VCaP (cell line): ENCODE results near the gene DIS3L2.
"Not testable (repeated sequence)": the region's sequence is repeated elsewhere in the genome, so short reads cannot be mapped to it uniquely, and the experiment has no call there.

Experiments used
- H3K27ac ChIP-seq: fragments of 450-650 bp; 2 replicates; pipeline ENCODE4 v1.5.1; 2017
- TF ChIP-seq, protein P1 (sequence below): fragments of 450-650 bp; conservative IDR thresholded peaks from 2 replicates; pipeline ENCODE4 v1.5.1; 2017; ENCODE audit warnings: mild to moderate bottlenecking, moderate library complexity

Gene DIS3L2

DNA sequence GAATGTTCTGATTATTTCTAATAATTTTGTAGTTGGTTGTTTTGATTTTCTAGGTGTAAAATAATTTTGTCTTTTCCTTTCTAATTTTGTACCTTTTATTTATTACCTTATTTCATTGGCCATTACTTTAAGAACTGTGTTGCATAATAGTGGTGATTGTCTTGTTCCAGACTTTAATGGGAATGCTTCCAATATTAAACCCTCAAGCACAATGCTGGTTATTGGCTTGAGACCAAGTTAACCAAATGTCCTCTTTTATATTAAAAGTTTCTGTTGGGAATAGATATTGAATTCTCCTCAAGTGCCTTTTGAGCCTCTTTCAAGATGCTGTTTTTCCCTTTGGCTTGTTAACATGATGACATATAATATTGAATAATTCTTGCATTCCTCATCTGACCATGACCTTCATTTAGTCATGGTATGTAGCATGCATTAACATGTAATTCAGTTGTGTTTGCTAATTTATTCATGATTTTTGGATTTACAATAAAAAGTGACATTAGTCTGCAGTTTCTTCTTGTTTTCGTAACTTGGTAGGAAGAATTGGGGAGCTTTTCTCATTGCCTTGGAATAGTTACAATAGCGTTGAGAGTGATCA lies 141.7 kb downstream of the DIS3L2 start:
- TF ChIP-seq, protein P1, sequence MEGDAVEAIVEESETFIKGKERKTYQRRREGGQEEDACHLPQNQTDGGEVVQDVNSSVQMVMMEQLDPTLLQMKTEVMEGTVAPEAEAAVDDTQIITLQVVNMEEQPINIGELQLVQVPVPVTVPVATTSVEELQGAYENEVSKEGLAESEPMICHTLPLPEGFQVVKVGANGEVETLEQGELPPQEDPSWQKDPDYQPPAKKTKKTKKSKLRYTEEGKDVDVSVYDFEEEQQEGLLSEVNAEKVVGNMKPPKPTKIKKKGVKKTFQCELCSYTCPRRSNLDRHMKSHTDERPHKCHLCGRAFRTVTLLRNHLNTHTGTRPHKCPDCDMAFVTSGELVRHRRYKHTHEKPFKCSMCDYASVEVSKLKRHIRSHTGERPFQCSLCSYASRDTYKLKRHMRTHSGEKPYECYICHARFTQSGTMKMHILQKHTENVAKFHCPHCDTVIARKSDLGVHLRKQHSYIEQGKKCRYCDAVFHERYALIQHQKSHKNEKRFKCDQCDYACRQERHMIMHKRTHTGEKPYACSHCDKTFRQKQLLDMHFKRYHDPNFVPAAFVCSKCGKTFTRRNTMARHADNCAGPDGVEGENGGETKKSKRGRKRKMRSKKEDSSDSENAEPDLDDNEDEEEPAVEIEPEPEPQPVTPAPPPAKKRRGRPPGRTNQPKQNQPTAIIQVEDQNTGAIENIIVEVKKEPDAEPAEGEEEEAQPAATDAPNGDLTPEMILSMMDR = no peak
- no peak overlapping the region for H3K27ac ChIP-seq

DNA sequence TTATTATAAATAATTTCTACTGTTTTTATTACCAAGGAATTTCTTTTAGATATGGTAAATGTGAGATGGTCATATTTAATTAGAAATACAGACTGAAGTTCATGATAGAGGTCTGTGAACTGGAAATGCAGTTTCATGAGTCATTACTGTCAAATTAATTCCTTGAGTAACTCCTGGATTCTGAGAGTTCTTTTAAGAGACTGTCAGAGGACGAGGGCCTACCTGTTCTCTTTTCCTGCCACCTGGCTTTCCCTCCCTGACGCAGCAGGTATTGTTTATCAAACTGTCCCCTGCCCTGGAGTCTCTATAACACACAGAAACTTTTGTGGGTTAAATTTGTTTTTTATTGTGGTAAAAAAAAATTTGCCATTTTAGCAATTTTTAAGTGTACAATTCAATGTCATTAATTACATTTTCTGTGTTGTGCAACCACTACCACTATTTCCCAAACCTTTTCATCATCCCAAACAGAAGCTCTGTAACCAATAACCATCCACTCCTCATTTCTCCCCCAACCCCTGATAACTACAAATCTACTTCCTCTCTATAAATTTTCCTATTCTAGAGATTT lies 142.6 kb downstream of the DIS3L2 start:
- TF ChIP-seq, protein P1 = no peak
- no peak overlapping the region for H3K27ac ChIP-seq

DNA sequence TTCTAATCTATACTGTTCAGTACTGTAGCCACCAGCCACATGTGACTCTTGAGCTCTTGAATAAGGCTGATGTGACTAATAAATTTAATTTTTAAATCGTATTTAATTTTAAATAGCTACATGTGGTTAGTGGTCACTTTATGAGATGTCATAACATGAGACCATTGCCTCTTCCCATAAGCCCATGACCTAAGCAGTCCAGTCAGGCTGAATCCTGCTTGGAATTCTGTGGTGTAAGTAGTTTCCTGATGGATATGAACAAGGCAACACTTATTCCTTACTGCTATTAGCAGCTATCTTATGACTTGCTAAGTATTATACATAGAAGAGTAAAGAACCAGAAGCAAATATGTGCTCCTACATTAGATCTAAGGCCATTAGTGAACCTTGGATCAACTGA lies 150.0 kb downstream of the DIS3L2 start:
- TF ChIP-seq, protein P1 = no peak
- no peak overlapping the region for H3K27ac ChIP-seq

DNA sequence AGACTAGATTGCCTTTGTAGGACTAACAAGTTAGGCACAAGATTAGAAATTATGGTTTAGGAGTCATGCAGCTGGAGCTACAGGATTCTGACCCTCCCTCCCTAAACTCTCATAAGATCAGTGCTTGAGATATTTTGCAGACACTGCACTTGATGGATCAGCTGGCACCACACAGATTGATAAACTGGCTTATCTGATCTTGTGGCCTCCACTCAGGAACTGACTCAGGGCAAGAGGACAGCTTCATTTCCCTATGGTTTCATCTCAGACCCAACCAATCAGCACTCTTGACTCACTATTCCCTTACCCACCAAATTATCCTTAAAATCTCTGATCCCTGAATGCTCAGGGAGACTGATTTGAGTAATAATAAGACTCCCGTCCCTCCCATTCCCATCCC lies 152.3 kb downstream of the DIS3L2 start:
- H3K27ac ChIP-seq = no peak overlapping the region
- TF ChIP-seq, protein P1 = no peak

DNA sequence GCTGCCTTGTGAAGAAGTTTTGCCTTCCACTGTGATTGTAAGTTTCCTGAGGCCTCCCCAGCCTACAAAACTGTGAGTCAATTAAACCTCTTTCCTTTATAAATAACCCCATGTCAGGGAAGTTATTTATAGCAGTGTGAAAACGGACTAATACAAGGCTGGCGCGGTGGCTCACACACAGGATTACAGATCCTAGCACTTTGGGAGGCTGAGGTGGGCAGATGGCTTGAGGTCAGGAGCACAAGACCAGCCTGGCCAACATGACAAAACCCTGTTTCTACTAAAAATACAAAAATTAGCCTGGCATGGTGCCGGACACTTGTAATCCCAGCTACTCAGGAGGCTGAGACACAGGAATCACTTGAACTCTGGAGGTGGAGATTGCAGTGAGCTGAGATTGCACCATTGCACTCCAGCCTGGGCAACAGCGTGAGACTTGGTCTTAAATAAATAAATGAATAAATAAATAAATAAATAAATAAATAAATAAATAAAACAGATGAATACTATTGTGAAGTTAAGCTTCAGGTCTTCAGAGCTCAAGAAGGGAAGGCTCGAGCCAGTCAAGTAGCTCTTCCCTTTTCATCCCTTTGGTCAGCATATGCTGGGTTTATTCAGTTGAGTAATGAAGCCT lies 154.3 kb downstream of the DIS3L2 start:
- not testable (repeated sequence) for H3K27ac ChIP-seq

DNA sequence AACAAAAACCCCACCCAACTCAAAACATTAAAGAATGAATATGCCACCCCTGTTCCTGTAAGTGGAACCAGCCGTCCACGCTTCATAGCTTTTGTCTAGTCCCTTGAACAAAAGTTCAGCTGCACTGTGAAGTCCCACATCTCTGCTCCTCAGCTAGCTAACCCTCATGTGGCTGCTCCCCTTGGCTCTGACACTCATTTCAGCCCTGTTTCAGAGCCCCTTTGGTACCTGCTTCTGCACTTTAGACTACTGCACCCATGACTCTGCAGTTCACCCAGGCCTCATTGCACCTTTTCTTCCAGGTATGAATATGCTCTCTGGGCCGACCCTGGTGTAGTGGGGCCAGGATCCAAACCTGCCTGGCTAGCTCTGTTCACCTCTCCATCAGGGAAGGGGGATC lies 155.3 kb downstream of the DIS3L2 start:
- no peak overlapping the region for H3K27ac ChIP-seq
- TF ChIP-seq, protein P1 = no peak

DNA sequence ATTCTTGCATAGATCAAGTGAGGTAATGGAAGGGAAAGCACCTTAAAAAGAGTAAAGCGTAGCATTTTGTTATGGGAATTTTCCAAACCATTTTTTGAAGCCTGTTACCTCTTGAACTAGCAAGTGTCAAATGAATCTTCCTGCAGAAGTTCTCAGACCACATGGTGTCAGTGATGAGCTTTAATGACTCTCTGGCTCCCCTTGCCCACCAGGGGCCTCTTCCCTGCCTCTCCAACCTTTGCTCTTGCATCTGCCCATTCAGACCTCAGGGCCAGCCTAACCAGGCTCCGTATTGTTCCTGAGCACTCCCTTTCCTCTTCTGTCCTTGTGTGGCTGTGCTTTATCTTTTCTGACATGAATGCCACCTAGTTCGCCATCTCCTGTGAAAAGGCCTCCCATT lies 155.9 kb downstream of the DIS3L2 start:
- no peak overlapping the region for H3K27ac ChIP-seq
- TF ChIP-seq, protein P1 = 0 out of 2 replicates have a peak, but pooled peaks have one; percentile 13

DNA sequence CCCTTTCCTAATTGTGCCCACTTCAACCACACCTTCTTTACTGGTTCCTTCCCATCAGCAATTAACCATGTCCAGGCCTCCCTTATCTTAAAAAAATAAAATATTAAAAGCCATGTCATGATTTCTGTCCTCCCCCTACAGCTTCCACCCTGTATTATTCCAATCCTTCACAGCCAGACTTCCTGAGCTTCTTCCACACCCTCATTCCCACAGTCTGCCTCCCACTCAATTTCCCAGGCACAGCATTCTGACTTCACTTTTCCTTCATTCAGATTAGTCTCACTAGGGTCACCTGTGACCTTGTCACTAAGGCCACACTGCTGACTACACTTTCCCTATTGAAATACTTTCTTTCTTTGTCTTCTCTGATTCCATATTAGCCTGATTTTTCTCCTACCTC lies 159.4 kb downstream of the DIS3L2 start:
- TF ChIP-seq, protein P1 = no peak
- H3K27ac ChIP-seq = no peak overlapping the region
